H1 (cell line): ENCODE measurements around the gene DGKI. TPM values are rescaled to one million over a fixed set of nuclear protein-coding genes. Genes with fewer than 3 reads are reported as not detected.

Experiments
- CTCF ChIA-PET: fragments of 300-600 bp; sonication (Branson Sonifier 250); formaldehyde crosslinking; loops from one replicate; lab custom pipeline; 2021; ENCODE audit not compliant: partially characterized antibody; lab: Charles Lee
- POLR2A ChIA-PET: fragments of 300-600 bp; sonication (Branson Sonifier 250); formaldehyde crosslinking; loops from one replicate; lab custom pipeline; 2021; ENCODE audit warnings: inconsistent platforms; ENCODE audit not compliant: partially characterized antibody; lab: Charles Lee
- DNase-seq, 2 experiments: peaks; one replicate each; pipeline versions ENCODE4 v3.0.0 to v3.0.0-alpha.2; 2010 to 2022; ENCODE audit warnings: low spot score in 2 of 2, low read depth in 1 of 2, mixed read lengths in 1 of 2
- FAIRE-seq: peaks from 2 replicates; lab custom pipeline; 2011; peaks lifted over from hg19 to GRCh38; lab: Jason Lieb, UNC
- H2AFZ ChIP-seq: 2 replicates; pipeline ENCODE4 v1.8.1; 2012; ENCODE audit warnings: low read length, inconsistent platforms
- H2AK5ac ChIP-seq: 2 replicates; pipeline ENCODE4 v1.6.1; 2013; ENCODE audit warnings: low read depth, low read length
- H2BK120ac ChIP-seq: replicated peaks from 2 replicates; pipeline ENCODE3; 2013; ENCODE audit warnings: low read depth, low read length, inconsistent platforms
- H2BK12ac ChIP-seq: 2 replicates; pipeline ENCODE4 v1.6.1; 2013; ENCODE audit warnings: low read depth, low read length
- H2BK15ac ChIP-seq: 2 replicates; pipeline ENCODE4 v1.6.1; 2013; ENCODE audit warnings: low read length
- H2BK20ac ChIP-seq: 2 replicates; pipeline ENCODE4 v1.6.1; 2013; ENCODE audit warnings: low read length
- H2BK5ac ChIP-seq: 2 replicates; pipeline ENCODE4 v1.6.1; 2013; ENCODE audit warnings: low read depth, low read length
- H3K14ac ChIP-seq: 2 replicates; pipeline ENCODE4 v1.6.1; 2013; ENCODE audit warnings: inconsistent platforms; ENCODE audit not compliant: insufficient read length
- H3K18ac ChIP-seq: 2 replicates; pipeline ENCODE4 v1.6.1; 2013; ENCODE audit warnings: low read length; ENCODE audit errors: extremely low read depth
- H3K23ac ChIP-seq: 2 replicates; pipeline ENCODE4 v1.6.1; 2013; ENCODE audit warnings: inconsistent platforms; ENCODE audit not compliant: insufficient read length
- H3K23me2 ChIP-seq: 2 replicates; pipeline ENCODE4 v1.6.1; 2013; ENCODE audit warnings: low read depth, low read length
- H3K27ac ChIP-seq: 2 replicates; pipeline ENCODE4 v1.6.1; 2011; ENCODE audit warnings: low read depth, low read length, inconsistent platforms
- H3K27me3 ChIP-seq, 4 experiments: replicated peaks in 1 of 4; 1 replicate in 1 of 4; 2 replicates in 3 of 4; pipeline versions ENCODE4 v1.6.1 to v1.8.1; 2011 to 2013; ENCODE audit warnings: low read length in 3 of 4, mild to moderate bottlenecking in 3 of 4, inconsistent platforms in 2 of 4, mixed read lengths in 2 of 4, moderate library complexity in 1 of 4; ENCODE audit not compliant: control insufficient read depth in 3 of 4, insufficient read depth in 3 of 4; ENCODE audit errors: extremely low read depth in 1 of 4
- H3K36me3 ChIP-seq, 4 experiments: 2 replicates each; pipeline versions ENCODE4 v1.6.1 to v1.8.1; 2011 to 2013; ENCODE audit warnings: mild to moderate bottlenecking in 4 of 4, low read length in 3 of 4, moderate library complexity in 2 of 4, control low read depth in 1 of 4, inconsistent platforms in 1 of 4; ENCODE audit not compliant: insufficient read depth in 4 of 4, control insufficient read depth in 2 of 4
- H3K4ac ChIP-seq: replicated peaks from 2 replicates; pipeline ENCODE3; 2013; ENCODE audit warnings: low read length, low read depth, mixed read lengths, inconsistent platforms; ENCODE audit not compliant: insufficient read length
- H3K4me1 ChIP-seq, 4 experiments: replicated peaks in 1 of 4; 1 replicate in 1 of 4; 2 replicates in 3 of 4; pipeline versions ENCODE4 v1.6.1 to v1.8.1; 2011 to 2013; ENCODE audit warnings: low read length in 3 of 4, inconsistent platforms in 2 of 4, mixed read lengths in 1 of 4; ENCODE audit not compliant: insufficient read depth in 4 of 4, control insufficient read depth in 3 of 4
- H3K4me2 ChIP-seq, 2 experiments: 2 replicates each; pipeline versions ENCODE4 v1.6.1 to v1.8.1; 2011 to 2013; ENCODE audit warnings: low read depth in 2 of 2, low read length in 2 of 2, control low read depth in 1 of 2, inconsistent platforms in 1 of 2, mild to moderate bottlenecking in 1 of 2; ENCODE audit not compliant: insufficient read depth in 1 of 2
- H3K4me3 ChIP-seq, 4 experiments: fragments of 200-600, 300-600 bp in 1 of 4; sonication (generic), shearing (Covaris generic), sonication (Bioruptor Twin) in 1 of 4; 2 replicates each; pipeline versions ENCODE4 v1.5.1 to v1.8.1; 2011 to 2016; ENCODE audit warnings: low read length in 4 of 4, low read depth in 3 of 4, control low read depth in 2 of 4, inconsistent platforms in 2 of 4, mild to moderate bottlenecking in 2 of 4, mixed read lengths in 1 of 4, moderate library complexity in 1 of 4; ENCODE audit not compliant: insufficient read depth in 2 of 4; ENCODE audit errors: extremely low read depth in 1 of 4
- H3K56ac ChIP-seq: replicated peaks from 2 replicates; pipeline ENCODE3; 2013; ENCODE audit warnings: low read depth, mild to moderate bottlenecking, mixed read lengths, low read length, inconsistent platforms; ENCODE audit not compliant: insufficient read length
- H3K79me1 ChIP-seq: 2 replicates; pipeline ENCODE4 v1.6.1; 2013; ENCODE audit warnings: low read depth, low read length, control low read depth
- H3K79me2 ChIP-seq, 2 experiments: 2 replicates each; pipeline versions ENCODE4 v1.6.1 to v1.8.1; 2012 to 2013; ENCODE audit warnings: low read length in 2 of 2, mild to moderate bottlenecking in 2 of 2, inconsistent platforms in 1 of 2; ENCODE audit not compliant: insufficient read depth in 2 of 2, control insufficient read depth in 1 of 2
- H3K9ac ChIP-seq, 4 experiments: replicated peaks in 1 of 4; 1 replicate in 1 of 4; 2 replicates in 3 of 4; pipeline versions ENCODE4 v1.6.1 to v1.8.1; 2011 to 2013; ENCODE audit warnings: low read depth in 3 of 4, low read length in 3 of 4, control low read depth in 2 of 4, mild to moderate bottlenecking in 2 of 4, moderate library complexity in 2 of 4, inconsistent platforms in 1 of 4; ENCODE audit errors: extremely low read depth in 1 of 4
- H3K9me3 ChIP-seq, 2 experiments: 2 replicates each; pipeline versions ENCODE4 v1.6.1 to v1.8.1; 2012 to 2013; ENCODE audit warnings: mild to moderate bottlenecking in 2 of 2, moderate library complexity in 2 of 2, control low read depth in 1 of 2, inconsistent platforms in 1 of 2, low read depth in 1 of 2, low read length in 1 of 2, mixed read lengths in 1 of 2; ENCODE audit not compliant: insufficient read depth in 2 of 2
- H4K20me1 ChIP-seq, 2 experiments: replicated peaks in 1 of 2; 2 replicates each; pipeline versions ENCODE3 to v1.8.1; 2011 to 2013; ENCODE audit warnings: inconsistent platforms in 2 of 2, low read length in 2 of 2, mild to moderate bottlenecking in 1 of 2; ENCODE audit not compliant: insufficient read depth in 2 of 2, control insufficient read depth in 1 of 2
- H4K5ac ChIP-seq: 2 replicates; pipeline ENCODE4 v1.6.1; 2013; ENCODE audit warnings: low read length, low read depth, mixed read lengths, inconsistent platforms; ENCODE audit not compliant: insufficient read length
- H4K8ac ChIP-seq: 2 replicates; pipeline ENCODE4 v1.8.0; 2013; ENCODE audit warnings: mild to moderate bottlenecking, moderate library complexity, low read length, inconsistent platforms; ENCODE audit not compliant: insufficient read depth; ENCODE audit errors: extremely low read depth
- H4K91ac ChIP-seq: replicated peaks from 2 replicates; pipeline ENCODE3; 2013; ENCODE audit warnings: low read length, mixed read lengths, inconsistent platforms; ENCODE audit not compliant: insufficient read length
- CHD2 ChIP-seq: IDR thresholded peaks from 2 replicates; pipeline ENCODE4 v1.6.1; 2012; ENCODE audit warnings: low read length, improper control_type of control experiment
- EGR1 ChIP-seq: IDR thresholded peaks from 2 replicates; pipeline ENCODE4 v1.6.1; 2011; ENCODE audit warnings: low read depth, low read length, borderline replicate concordance
- NRF1 ChIP-seq: IDR thresholded peaks from 2 replicates; pipeline ENCODE4 v1.6.1; 2011; ENCODE audit warnings: mild to moderate bottlenecking, low read depth, low read length, improper control_type of control experiment
- SAP30 ChIP-seq: fragments of 300-600 bp; sonication (generic); IDR thresholded peaks from 2 replicates; pipeline ENCODE4 v1.7.1; 2012; ENCODE audit warnings: low read length, moderate library complexity, mild to moderate bottlenecking, inconsistent platforms; ENCODE audit not compliant: insufficient read depth, insufficient replicate concordance
- SIX5 ChIP-seq: IDR thresholded peaks from 2 replicates; pipeline ENCODE4 v1.6.1; 2011; ENCODE audit warnings: mild to moderate bottlenecking, low read depth, low read length
- SP2 ChIP-seq: IDR thresholded peaks from 2 replicates; pipeline ENCODE4 v1.6.1; 2012; ENCODE audit warnings: mild to moderate bottlenecking, low read length, inconsistent platforms
- TAF7 ChIP-seq: optimal IDR thresholded peaks from 2 replicates; pipeline ENCODE3; 2011; ENCODE audit warnings: low read depth, mild to moderate bottlenecking, inconsistent platforms, low read length, moderate library complexity, borderline replicate concordance
- TCF12 ChIP-seq: IDR thresholded peaks from 2 replicates; pipeline ENCODE4 v1.6.1; 2011; ENCODE audit warnings: low read depth, mild to moderate bottlenecking, low read length
- WGBS, 2 experiments: shearing (Covaris generic) in 1 of 2; methylation state at CpG; one replicate each; pipeline versions ENCODE4 v1.1.6 to v1.1.7; 2013 to 2015; ENCODE audit warnings: low lambda C conversion rate in 2 of 2, mixed read lengths in 2 of 2, inconsistent platforms in 1 of 2, low coverage in 1 of 2, missing lambda C conversion rate in 1 of 2; ENCODE audit not compliant: insufficient replicate concordance in 2 of 2, insufficient coverage in 1 of 2, insufficient read length in 1 of 2; ENCODE audit errors: extremely low coverage in 1 of 2, missing lambda C conversion rate in 1 of 2; 5-methylcytosine and 5-hydroxymethylcytosine counted together
- polyA plus RNA-seq, 7 experiments: library from polyadenylated mRNA; depleted of rRNA in 3 of 7; stranded (reverse) in 5 of 7; unstranded in 2 of 7; fragments of >200 nt in 5 of 7; fragments of 200-250 nt in 2 of 7; gene quantifications; 1 replicate in 5 of 7; 2 replicates in 1 of 7; 4 replicates in 1 of 7; pipeline versions ENCODE4 v1.2.1 to v1.2.3, GENCODE V29; 2011 to 2013; ENCODE audit warnings: missing spikeins in 2 of 7, mixed read lengths in 2 of 7
- total RNA-seq: library from RNA; stranded (reverse); fragmentation: NEBNext Ultra II Directional; extraction: Animal tissue kit (Norgen Biotek cat#: 25700); gene quantifications from 2 replicates; pipeline ENCODE4 v1.2.1, GENCODE V29; 2021
- TF ChIP-seq, protein P1 (sequence below): IDR thresholded peaks from 2 replicates; pipeline ENCODE4 v1.6.1; 2011; ENCODE audit warnings: low read length, improper control_type of control experiment
- TF ChIP-seq, protein P2 (sequence below): IDR thresholded peaks from 2 replicates; pipeline ENCODE4 v1.6.1; 2012; ENCODE audit warnings: low read length, inconsistent platforms

Gene DGKI
- total and polyA plus RNA-seq, 2 of the 8 experiments (the other 6 are each of a cell fraction or from before 2014, with no cell fraction given): 0.20 to 0.71 TPM

DNA sequence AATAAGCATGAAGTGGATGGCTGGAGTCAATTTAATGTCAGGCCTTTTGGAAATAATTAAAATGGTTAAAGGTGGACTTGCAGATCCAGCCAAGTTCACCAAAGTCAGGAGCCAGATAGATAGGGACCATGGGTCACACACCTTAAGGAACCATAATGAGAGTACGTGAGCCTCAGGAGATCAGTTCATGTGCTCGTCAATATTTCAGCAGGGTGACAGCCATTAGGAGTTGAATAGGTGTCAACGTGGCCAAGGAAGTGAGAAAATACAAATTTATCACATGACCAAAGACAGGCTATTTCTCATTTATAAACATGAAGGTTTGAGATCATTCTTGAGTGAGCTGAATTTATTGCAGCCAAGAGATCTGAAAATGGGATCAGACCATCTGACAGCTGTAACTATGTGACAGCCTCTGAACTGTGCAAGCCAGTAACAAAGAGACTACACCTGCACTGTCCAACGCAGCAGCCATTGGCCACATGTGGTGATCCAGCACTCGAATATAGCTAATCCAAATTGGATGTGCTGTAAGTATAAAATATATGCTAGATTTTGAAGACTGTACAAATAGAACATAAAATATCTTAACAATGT lies 253.6 kb downstream of the DGKI start:
- ChIA-PET CTCF (interaction anchor here (0.6 to 5.3 kb wide), 22 partner anchors 9 to 428 kb away, joined by 3 to 34 read pairs (median 4); no protein-coding TSS in a partner anchor), POLR2A (no interaction called here)
- H3K79me2 ChIP-seq: no peaks in the 10 kb centered on the region
- H3K27ac ChIP-seq: no peak overlapping the region
- no peak overlapping the region for H3K4me3 ChIP-seq
- no peaks in the 10 kb centered on the region for H3K36me3 ChIP-seq
- no peak overlapping the region for H3K4ac ChIP-seq
- no peak overlapping the region for H4K8ac ChIP-seq
- DNase-seq (no peak), FAIRE-seq (no peak)
- no peak overlapping the region for H2AFZ ChIP-seq
- no peak overlapping the region for H2BK15ac ChIP-seq
- no peak overlapping the region for H2BK120ac ChIP-seq
- no peak overlapping the region for H3K14ac ChIP-seq
- H3K27me3 ChIP-seq: no peaks in the 10 kb centered on the region
- WGBS, 2 experiments: 84% methylated on average over 5 of the region's 5 CpGs; no CpG with 5 or more reads in 1 of the 2 experiments
- no peak overlapping the region for H3K23ac ChIP-seq
- H3K79me1 ChIP-seq: no peaks in the 10 kb centered on the region
- H3K4me1 ChIP-seq: peaks cover 0 to 6% (median 1%) of the 10 kb centered on the region in 4 experiments; a peak in 4 of 7 replicates
- H4K5ac ChIP-seq: no peak overlapping the region
- no peak overlapping the region for H2AK5ac ChIP-seq
- H3K9me3 ChIP-seq: no peaks in the 10 kb centered on the region
- no peak overlapping the region for H3K56ac ChIP-seq
- H4K91ac ChIP-seq: no peak overlapping the region
- H2BK20ac ChIP-seq: no peak overlapping the region
- no peak overlapping the region for H2BK5ac ChIP-seq
- H2BK12ac ChIP-seq: peak overlapping the region; percentile 62
- H3K9ac ChIP-seq: no peak overlapping the region
- H3K18ac ChIP-seq: no peak overlapping the region
- H3K23me2 ChIP-seq: no peaks in the 10 kb centered on the region
- no peak overlapping the region for H3K4me2 ChIP-seq
- no peaks in the 10 kb centered on the region for H4K20me1 ChIP-seq
- TF ChIP-seq SP2: no peak
- no peak for TF ChIP-seq EGR1
- no peak for TF ChIP-seq TCF12
- TF ChIP-seq NRF1: no peak
- TF ChIP-seq, protein P1, sequence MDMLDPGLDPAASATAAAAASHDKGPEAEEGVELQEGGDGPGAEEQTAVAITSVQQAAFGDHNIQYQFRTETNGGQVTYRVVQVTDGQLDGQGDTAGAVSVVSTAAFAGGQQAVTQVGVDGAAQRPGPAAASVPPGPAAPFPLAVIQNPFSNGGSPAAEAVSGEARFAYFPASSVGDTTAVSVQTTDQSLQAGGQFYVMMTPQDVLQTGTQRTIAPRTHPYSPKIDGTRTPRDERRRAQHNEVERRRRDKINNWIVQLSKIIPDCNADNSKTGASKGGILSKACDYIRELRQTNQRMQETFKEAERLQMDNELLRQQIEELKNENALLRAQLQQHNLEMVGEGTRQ: no peak
- TF ChIP-seq SAP30: no peak
- no peak for TF ChIP-seq SIX5
- no peak for TF ChIP-seq CHD2
- TF ChIP-seq, protein P2, sequence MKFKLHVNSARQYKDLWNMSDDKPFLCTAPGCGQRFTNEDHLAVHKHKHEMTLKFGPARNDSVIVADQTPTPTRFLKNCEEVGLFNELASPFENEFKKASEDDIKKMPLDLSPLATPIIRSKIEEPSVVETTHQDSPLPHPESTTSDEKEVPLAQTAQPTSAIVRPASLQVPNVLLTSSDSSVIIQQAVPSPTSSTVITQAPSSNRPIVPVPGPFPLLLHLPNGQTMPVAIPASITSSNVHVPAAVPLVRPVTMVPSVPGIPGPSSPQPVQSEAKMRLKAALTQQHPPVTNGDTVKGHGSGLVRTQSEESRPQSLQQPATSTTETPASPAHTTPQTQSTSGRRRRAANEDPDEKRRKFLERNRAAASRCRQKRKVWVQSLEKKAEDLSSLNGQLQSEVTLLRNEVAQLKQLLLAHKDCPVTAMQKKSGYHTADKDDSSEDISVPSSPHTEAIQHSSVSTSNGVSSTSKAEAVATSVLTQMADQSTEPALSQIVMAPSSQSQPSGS: no peak
- no peak for TF ChIP-seq TAF7
